Measurements from ENCODE around the gene GOLPH3.
A peak's percentile ranks its signal among the peaks of the same experiment; 100 is the strongest.
"Not testable (repeated sequence)": the region's sequence is repeated elsewhere in the genome, so short reads cannot be mapped to it uniquely, and the experiment has no call there.

Gene GOLPH3

GRCh38 chr5:32174011-32174870, at the start of gene GOLPH3:
TSS of gene GOLPH3 (minus strand) at chr5:32174319. CDS start at chr5:32174034, 285 bp downstream.
- no peak for TF ChIP-seq CTCF (IDR thresholded peaks at IDR 0.05)
- intact Hi-C loops (cut with DNase I; ENCODE audit: low total_unique reads): no loop called here
- H3K27me3 ChIP-seq: no peaks in the 10 kb centered on the region
- DNase-seq: peak; percentile 95
- H3K36me3 ChIP-seq: peaks cover 1 to 10% (median 2%) of the 10 kb centered on the region in 3 donors
- peak within 1 kb of the TSS; percentile 100 for H3K27ac ChIP-seq
- peaks cover 0 to 43% (median 18%) of the 10 kb centered on the region in 4 donors for H3K4me1 ChIP-seq
- no peaks in the 10 kb centered on the region for H3K9me3 ChIP-seq
- H3K4me3 ChIP-seq: peak within 1 kb of the TSS; percentile 84 to 100

- Histone ChIP-seq H3K9me3 (no peaks in the 10 kb centered on the region), H3K4me1 (peaks cover 0 to 14% (median 6%) of the 10 kb centered on the region in 4 donors), H3K27ac (no peak overlapping the region), H3K36me3 (peaks cover 0 to 3% (median 2%) of the 10 kb centered on the region in 3 donors), H3K27me3 (no peaks in the 10 kb centered on the region), H3K4me3 (no peak overlapping the region)
- no peak for TF ChIP-seq CTCF (IDR thresholded peaks at IDR 0.05)
- intact Hi-C loops (cut with DNase I; ENCODE audit: low total_unique reads): no loop called here
- DNase-seq: no peak
Measured at GRCh38 chr5:32222723-32223470, 48.8 kb upstream of the GOLPH3 start.

DNA sequence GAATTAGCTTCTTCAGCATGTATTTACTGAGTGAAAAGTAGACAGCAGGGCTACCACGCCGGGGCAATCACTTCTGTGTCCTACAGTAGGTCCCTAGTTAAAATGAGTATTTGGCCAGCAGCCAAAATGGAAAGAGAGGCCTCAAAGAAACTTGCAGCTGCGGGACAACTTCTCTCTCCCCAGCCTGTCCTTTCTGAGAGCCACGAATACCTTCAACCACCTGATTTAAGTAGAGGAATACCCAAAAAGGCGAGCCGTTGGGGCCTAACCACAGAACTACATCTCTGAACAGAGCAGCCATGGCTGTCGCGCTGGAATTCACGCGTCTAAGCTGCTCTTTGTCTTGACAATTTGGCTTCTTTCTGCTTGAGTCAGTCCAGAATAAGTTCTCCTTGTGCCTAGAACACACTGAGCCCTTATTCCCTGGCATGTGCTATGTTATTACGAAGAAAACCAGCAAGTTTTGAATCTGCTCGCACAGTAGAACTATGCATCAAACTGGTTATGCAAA, 43.8 kb upstream of the GOLPH3 start:
- H3K36me3 ChIP-seq: no peaks in the 10 kb centered on the region
- no peaks in the 10 kb centered on the region for H3K9me3 ChIP-seq
- intact Hi-C loops (cut with DNase I; ENCODE audit: low total_unique reads): no loop called here
- TF ChIP-seq CTCF (IDR thresholded peaks at IDR 0.05): no peak
- DNase-seq: no peak
- H3K4me1 ChIP-seq: no peaks in the 10 kb centered on the region
- H3K27ac ChIP-seq: peak overlapping the region; percentile 11 to 32
- no peaks in the 10 kb centered on the region for H3K27me3 ChIP-seq
- H3K4me3 ChIP-seq: no peak overlapping the region

- H3K27me3 ChIP-seq; H3K27ac ChIP-seq; DNase-seq; H3K9me3 ChIP-seq; H3K36me3 ChIP-seq; intact Hi-C loops (cut with DNase I; ENCODE audit: low total_unique reads); H3K4me3 ChIP-seq; H3K4me1 ChIP-seq: not testable (repeated sequence)
Measured at GRCh38 chr5:32214344-32214743, 40.2 kb upstream of the GOLPH3 start.

GRCh38 chr5:32210151-32210550, 36.0 kb upstream of the GOLPH3 start:
- peaks cover 0 to 7% (median 3%) of the 10 kb centered on the region in 4 donors for H3K4me1 ChIP-seq
- no peak for TF ChIP-seq CTCF (IDR thresholded peaks at IDR 0.05)
- no peak for DNase-seq
- no peaks in the 10 kb centered on the region for H3K27me3 ChIP-seq
- intact Hi-C loops (cut with DNase I; ENCODE audit: low total_unique reads): no loop called here
- no peaks in the 10 kb centered on the region for H3K36me3 ChIP-seq
- no peak overlapping the region for H3K4me3 ChIP-seq
- H3K27ac ChIP-seq: no peak overlapping the region
- H3K9me3 ChIP-seq: no peaks in the 10 kb centered on the region

DNA sequence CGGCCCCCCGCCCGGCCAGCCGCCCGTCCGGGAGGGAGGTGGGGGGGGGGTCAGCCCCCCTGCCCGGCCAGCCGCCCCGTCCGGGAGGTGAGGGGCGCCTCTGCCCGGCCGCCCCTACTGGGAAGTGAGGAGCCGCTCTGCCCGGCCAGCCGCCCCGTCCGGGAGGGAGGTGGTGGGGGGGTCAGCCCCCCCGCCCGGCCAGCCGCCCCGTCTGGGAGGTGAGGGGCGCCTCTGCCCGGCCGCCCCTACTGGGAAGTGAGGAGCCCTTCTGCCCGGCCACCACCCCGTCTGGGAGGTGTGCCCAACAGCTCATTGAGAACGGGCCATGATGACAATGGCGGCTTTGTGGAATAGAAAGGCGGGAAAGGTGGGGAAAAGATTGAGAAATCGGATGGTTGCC, 34.7 kb upstream of the GOLPH3 start:
- DNase-seq; H3K4me1 ChIP-seq; H3K4me3 ChIP-seq; intact Hi-C loops (cut with DNase I; ENCODE audit: low total_unique reads); H3K27me3 ChIP-seq; H3K9me3 ChIP-seq; H3K27ac ChIP-seq; H3K36me3 ChIP-seq: not testable (repeated sequence)
